GM12878 (cell line): ENCODE results near the gene MTCH2.

Source experiments
- CBFB ChIP-seq: IDR thresholded peaks from 2 replicates; pipeline ENCODE4 v1.6.1; 2016; ENCODE audit warnings: antibody characterized with exemption, low read depth
- CEBPZ ChIP-seq: fragments of 150-350 bp; IDR thresholded peaks from 2 replicates; pipeline ENCODE4 v1.6.1; 2016; ENCODE audit warnings: low read depth, low read length
- CTCF ChIP-seq, 3 experiments: IDR thresholded peaks in 2 of 3; conservative IDR thresholded peaks in 1 of 3; 2 replicates each; pipeline ENCODE4 v1.5.1; 2011; ENCODE audit warnings: low read depth in 3 of 3, low read length in 3 of 3, mild to moderate bottlenecking in 3 of 3, control low read depth in 2 of 3, moderate library complexity in 2 of 3, inconsistent platforms in 1 of 3, mixed read lengths in 1 of 3; ENCODE audit not compliant: control insufficient read depth in 2 of 3, insufficient read depth in 1 of 3; ENCODE audit errors: extremely low read depth in 1 of 3
- CUX1 ChIP-seq: IDR thresholded peaks from 2 replicates; pipeline ENCODE4 v1.6.1; 2012; ENCODE audit warnings: improper control_type of control experiment, low read depth, low read length; ENCODE audit not compliant: insufficient replicate concordance
- FOXM1 ChIP-seq: IDR thresholded peaks from 2 replicates; pipeline ENCODE4 v1.6.1; 2012; ENCODE audit warnings: low read depth, mild to moderate bottlenecking, inconsistent platforms, low read length, moderate library complexity
- MAX ChIP-seq: IDR thresholded peaks from 2 replicates; pipeline ENCODE4 v1.6.1; 2012; ENCODE audit warnings: low read depth, low read length, improper control_type of control experiment
- MTA2 ChIP-seq: fragments of 450-650 bp; IDR thresholded peaks from 2 replicates; pipeline ENCODE4 v1.6.1; 2016; ENCODE audit warnings: low read depth, mild to moderate bottlenecking, moderate library complexity
- MYC ChIP-seq: IDR thresholded peaks from 2 replicates; pipeline ENCODE4 v1.6.1; 2011; ENCODE audit warnings: mild to moderate bottlenecking, low read length, moderate library complexity, inconsistent platforms; ENCODE audit not compliant: insufficient read depth, insufficient replicate concordance, insufficient read length, severe bottlenecking
- NR2C2 ChIP-seq: IDR thresholded peaks from 2 replicates; pipeline ENCODE4 v1.6.1; 2011; ENCODE audit warnings: borderline replicate concordance, low read depth; ENCODE audit not compliant: control insufficient read depth, insufficient read length
- ZBED1 ChIP-seq: IDR thresholded peaks from 2 replicates; pipeline ENCODE4 v1.6.1; 2016; ENCODE audit warnings: borderline replicate concordance

GRCh38 chr11:47607380-47607779 is 35.0 kb downstream of the MTCH2 start:
- no peak for TF ChIP-seq CTCF (IDR thresholded peaks at IDR 0.05 in 2 of 3, conservative IDR thresholded peaks at IDR 0.05 in 1 of 3; ENCODE audit: control insufficient read depth in 2 of 3, extremely low read depth in 1 of 3, insufficient read depth in 1 of 3, low read depth in 3 of 3, low read length in 3 of 3)
- TF ChIP-seq CUX1: no peak
- TF ChIP-seq FOXM1: no peak
- no peak for TF ChIP-seq CEBPZ
- TF ChIP-seq NR2C2: no peak
- TF ChIP-seq ZBED1: no peak
- no peak for TF ChIP-seq MYC
- TF ChIP-seq CBFB: no peak
- no peak for TF ChIP-seq MAX
- TF ChIP-seq MTA2: no peak
